Mononuclear cell (primary cell): Measurements from ENCODE around the gene HDAC1. TPM values are rescaled to one million over a fixed set of nuclear protein-coding genes. Genes with fewer than 3 reads are reported as not detected.
A peak's percentile ranks its signal among the peaks of the same experiment; 100 is the strongest.

Experiments
- H3K27me3 ChIP-seq: 2 replicates; pipeline ENCODE4 v1.6.0; 2011; ENCODE audit warnings: low read length, control low read depth; ENCODE audit not compliant: insufficient read depth
- H3K4me1 ChIP-seq: 2 replicates; pipeline ENCODE4 v1.5.1; 2011; ENCODE audit warnings: mild to moderate bottlenecking, low read length, control low read depth; ENCODE audit not compliant: insufficient read depth
- H3K4me3 ChIP-seq: 2 replicates; pipeline ENCODE4 v1.5.1; 2011; ENCODE audit warnings: mild to moderate bottlenecking, low read length, moderate library complexity
- H3K9me3 ChIP-seq: 2 replicates; pipeline ENCODE4 v1.5.1; 2011; ENCODE audit warnings: low read depth, mild to moderate bottlenecking, control low read depth, low read length
- total RNA-seq: library from RNA; depleted of rRNA; stranded (reverse); fragments of >200 nt; gene quantifications from one replicate; pipeline ENCODE4 v1.2.3, GENCODE V29; 2012

The HDAC1 gene
- total RNA-seq, 1 donor, result 58.8 TPM

GRCh38 chr1:32333251-32333963, 41.5 kb downstream of the HDAC1 start:
- Histone ChIP-seq H3K4me1 (peaks cover 33% of the 10 kb centered on the region), H3K4me3 (no peak overlapping the region)

GRCh38 chr1:32334274-32334861, 42.5 kb downstream of the HDAC1 start:
- Histone ChIP-seq H3K9me3 (no peaks in the 10 kb centered on the region), H3K4me3 (no peak overlapping the region), H3K4me1 (peaks cover 42% of the 10 kb centered on the region)

More at GRCh38 chr1:32333251-32333963, 41.5 kb downstream of the HDAC1 start:
- Histone ChIP-seq H3K9me3 (no peaks in the 10 kb centered on the region), H3K27me3 (no peaks in the 10 kb centered on the region)

GRCh38 chr1:32334864-32335534, 43.1 kb downstream of the HDAC1 start:
- Histone ChIP-seq H3K4me1 (peaks cover 48% of the 10 kb centered on the region), H3K9me3 (no peaks in the 10 kb centered on the region), H3K4me3 (peak overlapping the region; percentile 47), H3K27me3 (no peaks in the 10 kb centered on the region)

More at GRCh38 chr1:32334274-32334861, 42.5 kb downstream of the HDAC1 start:
- no peaks in the 10 kb centered on the region for H3K27me3 ChIP-seq

GRCh38 chr1:32335535-32335789, 43.6 kb downstream of the HDAC1 start:
- peak overlapping the region; percentile 47 for H3K4me3 ChIP-seq
- no peaks in the 10 kb centered on the region for H3K9me3 ChIP-seq
- no peaks in the 10 kb centered on the region for H3K27me3 ChIP-seq
- peaks cover 52% of the 10 kb centered on the region for H3K4me1 ChIP-seq

GRCh38 chr1:32335790-32336590, 44.1 kb downstream of the HDAC1 start, which contains the start of gene MARCKSL1:
Gene MARCKSL1 (minus strand): TSS chr1:32336233. CDS start chr1:32336033, 200 bp downstream.
- H3K9me3 ChIP-seq, result no peaks in the 10 kb centered on the region
- H3K27me3 ChIP-seq, result no peaks in the 10 kb centered on the region
- H3K4me1 ChIP-seq, result peaks cover 52% of the 10 kb centered on the region
- H3K4me3 ChIP-seq, result peak within 1 kb of the TSS; percentile 47

GRCh38 chr1:32336591-32336932, 44.7 kb downstream of the HDAC1 start:
- Histone ChIP-seq H3K27me3 (no peaks in the 10 kb centered on the region), H3K9me3 (no peaks in the 10 kb centered on the region), H3K4me3 (no peak overlapping the region), H3K4me1 (peaks cover 52% of the 10 kb centered on the region)

- H3K9me3 ChIP-seq, result no peaks in the 10 kb centered on the region
- no peaks in the 10 kb centered on the region for H3K27me3 ChIP-seq
- H3K4me1 ChIP-seq, result peaks cover 52% of the 10 kb centered on the region
- H3K4me3 ChIP-seq, result no peak overlapping the region
Observed at GRCh38 chr1:32336963-32337675, 45.2 kb downstream of the HDAC1 start.

- Histone ChIP-seq H3K4me3 (no peak overlapping the region), H3K4me1 (peaks cover 52% of the 10 kb centered on the region), H3K9me3 (no peaks in the 10 kb centered on the region), H3K27me3 (no peaks in the 10 kb centered on the region)
Observed at GRCh38 chr1:32337855-32338636, 46.2 kb downstream of the HDAC1 start.

- Histone ChIP-seq H3K27me3 (no peaks in the 10 kb centered on the region), H3K4me1 (peaks cover 52% of the 10 kb centered on the region), H3K4me3 (no peak overlapping the region), H3K9me3 (no peaks in the 10 kb centered on the region)
Observed at GRCh38 chr1:32338637-32339145, 46.8 kb downstream of the HDAC1 start.

GRCh38 chr1:32339363-32339978, 47.6 kb downstream of the HDAC1 start:
- H3K27me3 ChIP-seq, result no peaks in the 10 kb centered on the region
- no peaks in the 10 kb centered on the region for H3K9me3 ChIP-seq
- H3K4me1 ChIP-seq, result peaks cover 50% of the 10 kb centered on the region
- no peak overlapping the region for H3K4me3 ChIP-seq

GRCh38 chr1:32341186-32341757, 49.4 kb downstream of the HDAC1 start:
- no peak overlapping the region for H3K4me3 ChIP-seq
- no peaks in the 10 kb centered on the region for H3K27me3 ChIP-seq
- H3K4me1 ChIP-seq, result peaks cover 50% of the 10 kb centered on the region
- no peaks in the 10 kb centered on the region for H3K9me3 ChIP-seq

GRCh38 chr1:32341971-32342370, 50.1 kb downstream of the HDAC1 start:
- Histone ChIP-seq H3K4me3 (no peak overlapping the region), H3K9me3 (no peaks in the 10 kb centered on the region), H3K4me1 (peaks cover 43% of the 10 kb centered on the region), H3K27me3 (no peaks in the 10 kb centered on the region)

- Histone ChIP-seq H3K9me3 (no peaks in the 10 kb centered on the region), H3K4me3 (no peak overlapping the region), H3K27me3 (no peaks in the 10 kb centered on the region), H3K4me1 (peaks cover 36% of the 10 kb centered on the region)
Observed at GRCh38 chr1:32342704-32343103, 50.8 kb downstream of the HDAC1 start.
